H9 (cell line): ENCODE results near the gene CEP250. TPM values are rescaled to one million over a fixed set of nuclear protein-coding genes. Genes with fewer than 3 reads are reported as not detected.

ENCODE experiments used
- DNase-seq: peaks from one replicate; pipeline ENCODE4 v3.0.0-alpha.2; 2017
- H2AFZ ChIP-seq: one replicate; pipeline ENCODE4 v1.6.1; 2013; ENCODE audit warnings: mild to moderate bottlenecking, low read length, control low read depth, moderate library complexity
- H2AK5ac ChIP-seq: 2 replicates; pipeline ENCODE4 v1.6.1; 2013; ENCODE audit warnings: low read length, control low read depth, mixed read lengths; ENCODE audit not compliant: insufficient read length
- H2BK120ac ChIP-seq: one replicate; pipeline ENCODE4 v1.6.1; 2013; ENCODE audit warnings: low read depth, mild to moderate bottlenecking, low read length, control low read depth, inconsistent platforms; ENCODE audit not compliant: poor library complexity, severe bottlenecking
- H2BK12ac ChIP-seq: 2 replicates; pipeline ENCODE4 v1.6.1; 2013; ENCODE audit warnings: low read length, control low read depth, mixed read lengths, low read depth; ENCODE audit not compliant: insufficient read length
- H2BK15ac ChIP-seq: 2 replicates; pipeline ENCODE4 v1.6.1; 2013; ENCODE audit warnings: low read depth, low read length, control low read depth
- H2BK20ac ChIP-seq: one replicate; pipeline ENCODE4 v1.6.1; 2013; ENCODE audit warnings: low read depth, mild to moderate bottlenecking, low read length, control low read depth, inconsistent platforms; ENCODE audit not compliant: poor library complexity, severe bottlenecking
- H2BK5ac ChIP-seq: 2 replicates; pipeline ENCODE4 v1.6.1; 2013; ENCODE audit warnings: low read length, control low read depth, mixed read lengths; ENCODE audit not compliant: insufficient read length
- H3K14ac ChIP-seq: 2 replicates; pipeline ENCODE4 v1.6.1; 2013; ENCODE audit warnings: low read length, control low read depth; ENCODE audit not compliant: insufficient read depth
- H3K18ac ChIP-seq: 2 replicates; pipeline ENCODE4 v1.6.1; 2013; ENCODE audit warnings: low read depth, mild to moderate bottlenecking, mixed read lengths, low read length, control low read depth; ENCODE audit not compliant: insufficient read length
- H3K23ac ChIP-seq: 2 replicates; pipeline ENCODE4 v1.6.1; 2013; ENCODE audit warnings: low read length, control low read depth, mixed read lengths, low read depth; ENCODE audit not compliant: insufficient read length
- H3K23me2 ChIP-seq: 2 replicates; pipeline ENCODE4 v1.6.1; 2013; ENCODE audit warnings: low read depth, mild to moderate bottlenecking, mixed read lengths, low read length, control low read depth; ENCODE audit not compliant: insufficient read length, poor library complexity, severe bottlenecking
- H3K27ac ChIP-seq: 2 replicates; pipeline ENCODE4 v1.5.1; 2013; ENCODE audit warnings: low read length, control low read depth, mixed read lengths, low read depth; ENCODE audit not compliant: insufficient read length
- H3K27me3 ChIP-seq: 2 replicates; pipeline ENCODE4 v1.6.1; 2013; ENCODE audit warnings: low read length, control low read depth, inconsistent platforms; ENCODE audit not compliant: insufficient read depth
- H3K4ac ChIP-seq: 2 replicates; pipeline ENCODE4 v1.6.1; 2013; ENCODE audit warnings: low read depth, mild to moderate bottlenecking, control low read depth, inconsistent platforms, low read length, moderate library complexity
- H3K4me1 ChIP-seq: 2 replicates; pipeline ENCODE4 v1.6.1; 2013; ENCODE audit warnings: low read length, control low read depth, inconsistent platforms; ENCODE audit not compliant: insufficient read depth
- H3K4me2 ChIP-seq: 2 replicates; pipeline ENCODE4 v1.6.1; 2013; ENCODE audit warnings: low read length, control low read depth, mixed read lengths; ENCODE audit not compliant: insufficient read length, insufficient read depth
- H3K56ac ChIP-seq: 2 replicates; pipeline ENCODE4 v1.6.1; 2013; ENCODE audit warnings: low read depth, mild to moderate bottlenecking, mixed read lengths, low read length, control low read depth; ENCODE audit not compliant: insufficient read length
- H3K79me1 ChIP-seq: 2 replicates; pipeline ENCODE4 v1.6.1; 2013; ENCODE audit warnings: low read depth, mild to moderate bottlenecking, moderate library complexity, low read length, control low read depth, inconsistent platforms; ENCODE audit not compliant: insufficient read depth, poor library complexity, severe bottlenecking
- H3K79me2 ChIP-seq: 2 replicates; pipeline ENCODE4 v1.6.1; 2013; ENCODE audit warnings: low read length, control low read depth, inconsistent platforms; ENCODE audit not compliant: insufficient read depth
- H3K9ac ChIP-seq: 2 replicates; pipeline ENCODE4 v1.6.1; 2013; ENCODE audit warnings: low read length, control low read depth, mixed read lengths; ENCODE audit not compliant: insufficient read length; ENCODE audit errors: extremely low read depth
- H3K9me3 ChIP-seq: one replicate; pipeline ENCODE4 v1.6.1; 2013; ENCODE audit warnings: low read depth, low read length, inconsistent platforms; ENCODE audit not compliant: control insufficient read depth
- H3T11ph ChIP-seq: one replicate; pipeline ENCODE4 v1.6.1; 2013; ENCODE audit warnings: mild to moderate bottlenecking, low read length, control low read depth, inconsistent platforms
- H4K20me1 ChIP-seq: one replicate; pipeline ENCODE4 v1.6.1; 2013; ENCODE audit not compliant: control insufficient read depth, insufficient read length, insufficient read depth
- H4K5ac ChIP-seq: 2 replicates; pipeline ENCODE4 v1.6.1; 2013; ENCODE audit warnings: low read depth, mild to moderate bottlenecking, mixed read lengths, low read length, control low read depth; ENCODE audit not compliant: insufficient read length
- H4K8ac ChIP-seq: replicated peaks from 2 replicates; pipeline ENCODE4 v1.6.1; 2013; ENCODE audit warnings: low read length, control low read depth, mixed read lengths, low read depth; ENCODE audit not compliant: insufficient read length
- H4K91ac ChIP-seq: 2 replicates; pipeline ENCODE4 v1.6.1; 2013; ENCODE audit warnings: low read depth, mild to moderate bottlenecking, moderate library complexity, mixed read lengths, low read length, control low read depth; ENCODE audit not compliant: insufficient read length
- H3K27ac Mint-ChIP-seq, 3 experiments: 2 replicates in 2 of 3; 3 replicates in 1 of 3; pipeline ENCODE4 v1.8.0; 2020 to 2021; ENCODE audit warnings: mixed read lengths in 3 of 3, mild to moderate bottlenecking in 1 of 3, moderate library complexity in 1 of 3
- H3K27me3 Mint-ChIP-seq: 2 replicates; pipeline ENCODE4 v1.8.0; 2021; ENCODE audit warnings: low read depth, mild to moderate bottlenecking, moderate library complexity, mixed read lengths
- H3K36me3 Mint-ChIP-seq, 3 experiments: 2 replicates in 2 of 3; 3 replicates in 1 of 3; pipeline ENCODE4 v1.8.0; 2020 to 2021; ENCODE audit warnings: low read depth in 3 of 3, mixed read lengths in 3 of 3; ENCODE audit not compliant: insufficient read depth in 1 of 3
- H3K4me1 Mint-ChIP-seq, 2 experiments: 2 replicates each; pipeline ENCODE4 v1.8.0; 2020; ENCODE audit warnings: mixed read lengths in 2 of 2
- H3K4me3 Mint-ChIP-seq, 2 experiments: 2 replicates in 1 of 2; 3 replicates in 1 of 2; pipeline ENCODE4 v1.8.0; 2020 to 2021; ENCODE audit warnings: mild to moderate bottlenecking in 2 of 2, mixed read lengths in 2 of 2, moderate library complexity in 1 of 2
- H3K9me3 Mint-ChIP-seq, 2 experiments: 2 replicates in 1 of 2; 3 replicates in 1 of 2; pipeline ENCODE4 v1.8.0; 2020; ENCODE audit warnings: mild to moderate bottlenecking in 2 of 2, mixed read lengths in 2 of 2, moderate library complexity in 1 of 2
- CTCF ChIP-seq: fragments of 200-600 bp; sonication (generic); conservative IDR thresholded peaks from 3 replicates; pipeline ENCODE4 v1.8.0; 2021; ENCODE audit warnings: antibody characterized with exemption, mild to moderate bottlenecking
- WGBS: extraction: QIAGEN DNeasy Blood & Tissue Kit; methylation state at CpG from one replicate; pipeline ENCODE4 v1.1.7; 2013; ENCODE audit warnings: missing lambda C conversion rate, low lambda C conversion rate, mixed read lengths; ENCODE audit not compliant: insufficient read length; ENCODE audit errors: extremely low coverage; 5-methylcytosine and 5-hydroxymethylcytosine counted together
- total RNA-seq: library from RNA; stranded (reverse); gene quantifications from 2 replicates; pipeline ENCODE4 v1.2.1, GENCODE V29; 2021

CEP250 gene
- total RNA-seq, 1 experiment from 2014 or later: 29.8 TPM

GRCh38 chr20:35443003-35443402 is 12.4 kb upstream of the CEP250 start:
- peaks cover 8 to 17% of the 10 kb centered on the region in 2 experiments; a peak in 3 of 4 replicates for H3K4me1 Mint-ChIP-seq
- Histone ChIP-seq H2AFZ (no peak overlapping the region), H3K9ac (no peak overlapping the region)

More at GRCh38 chr20:35443003-35443402, 12.4 kb upstream of the CEP250 start:
- Histone ChIP-seq H2BK5ac (no peak overlapping the region), H3T11ph (no peak overlapping the region), H2BK20ac (no peak overlapping the region), H3K27ac (no peak overlapping the region), H3K79me1 (no peaks in the 10 kb centered on the region), H2BK120ac (no peak overlapping the region), H2AK5ac (no peak overlapping the region), H3K4ac (no peak overlapping the region), H3K14ac (no peak overlapping the region), H4K5ac (no peak overlapping the region), H3K23ac (no peak overlapping the region), H3K18ac (no peak overlapping the region), H3K27me3 (no peaks in the 10 kb centered on the region), H4K8ac (no peak overlapping the region), H2BK15ac (no peak overlapping the region), H2BK12ac (no peak overlapping the region), H4K20me1 (no peaks in the 10 kb centered on the region), H4K91ac (no peak overlapping the region), H3K4me1 (no peaks in the 10 kb centered on the region; the same call in 1 of the 2 replicates), H3K79me2 (no peaks in the 10 kb centered on the region), H3K4me2 (no peak overlapping the region), H3K9me3 (no peaks in the 10 kb centered on the region), H3K56ac (no peak overlapping the region), H3K23me2 (no peaks in the 10 kb centered on the region)
- Mint-ChIP-seq H3K4me3 (no peak overlapping the region), H3K27me3 (peaks cover 3% of the 10 kb centered on the region), H3K27ac (no peak overlapping the region), H3K9me3 (no peaks in the 10 kb centered on the region), H3K36me3 (no peaks in the 10 kb centered on the region)
- WGBS: no CpG with 5 or more reads among the region's 6 CpGs
- no peak for TF ChIP-seq CTCF
- DNase-seq: no peak
